Loucy (cell line): Measurements from ENCODE around the gene CCDC85B.

ENCODE experiments used
- EZH2phosphoT487 ChIP-seq: fragments of 200-600 bp; IDR thresholded peaks from 2 replicates; pipeline ENCODE4 v1.6.1; 2018; ENCODE audit warnings: antibody characterized with exemption, mild to moderate bottlenecking, moderate library complexity, borderline replicate concordance
- TF ChIP-seq, protein P1 (sequence below): fragments of 200-600 bp; sonication (generic); conservative IDR thresholded peaks from 2 replicates; pipeline ENCODE4 v1.5.1; 2014; ENCODE audit warnings: mild to moderate bottlenecking, antibody characterized with exemption, low read length

DNA sequence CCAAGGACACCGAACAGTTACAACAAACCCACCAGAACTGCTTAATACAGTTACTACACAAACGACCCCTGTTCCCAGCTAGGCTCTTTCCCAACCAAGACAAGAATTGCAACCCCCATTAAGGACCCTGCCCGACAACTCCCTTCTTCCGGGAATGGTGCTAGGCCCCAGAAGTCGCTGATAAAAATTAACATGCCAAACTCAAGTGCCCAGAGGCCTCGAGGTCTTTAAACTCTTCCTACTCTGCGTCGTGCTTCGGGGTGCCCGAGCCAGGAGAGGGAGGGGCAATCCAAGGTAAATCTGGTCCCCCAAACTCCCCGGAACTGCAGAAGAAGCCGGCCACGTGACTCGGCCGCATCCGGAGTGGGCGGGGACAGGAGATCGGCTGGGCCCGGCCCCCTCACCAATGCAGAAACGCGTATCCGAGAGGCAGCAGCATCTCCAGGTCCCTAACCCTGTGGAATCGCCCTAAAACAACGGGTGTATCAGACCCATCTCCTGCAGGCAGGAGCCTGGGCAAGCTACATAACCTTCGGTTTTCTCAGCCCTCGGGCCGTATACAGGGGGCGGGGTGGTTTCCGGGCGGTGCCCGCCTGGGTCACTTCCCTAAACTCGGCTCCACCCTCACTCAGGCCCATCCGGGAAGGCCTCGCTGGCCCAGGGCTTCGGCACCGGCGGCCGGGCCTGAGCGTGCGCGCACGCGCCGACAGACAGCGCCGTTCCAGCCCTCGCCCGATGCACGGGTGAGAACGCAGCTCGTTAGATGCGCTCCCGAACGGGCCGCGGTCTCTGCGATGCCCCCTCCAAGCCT is 33.6 kb upstream of the CCDC85B start:
- TF ChIP-seq, protein P1, sequence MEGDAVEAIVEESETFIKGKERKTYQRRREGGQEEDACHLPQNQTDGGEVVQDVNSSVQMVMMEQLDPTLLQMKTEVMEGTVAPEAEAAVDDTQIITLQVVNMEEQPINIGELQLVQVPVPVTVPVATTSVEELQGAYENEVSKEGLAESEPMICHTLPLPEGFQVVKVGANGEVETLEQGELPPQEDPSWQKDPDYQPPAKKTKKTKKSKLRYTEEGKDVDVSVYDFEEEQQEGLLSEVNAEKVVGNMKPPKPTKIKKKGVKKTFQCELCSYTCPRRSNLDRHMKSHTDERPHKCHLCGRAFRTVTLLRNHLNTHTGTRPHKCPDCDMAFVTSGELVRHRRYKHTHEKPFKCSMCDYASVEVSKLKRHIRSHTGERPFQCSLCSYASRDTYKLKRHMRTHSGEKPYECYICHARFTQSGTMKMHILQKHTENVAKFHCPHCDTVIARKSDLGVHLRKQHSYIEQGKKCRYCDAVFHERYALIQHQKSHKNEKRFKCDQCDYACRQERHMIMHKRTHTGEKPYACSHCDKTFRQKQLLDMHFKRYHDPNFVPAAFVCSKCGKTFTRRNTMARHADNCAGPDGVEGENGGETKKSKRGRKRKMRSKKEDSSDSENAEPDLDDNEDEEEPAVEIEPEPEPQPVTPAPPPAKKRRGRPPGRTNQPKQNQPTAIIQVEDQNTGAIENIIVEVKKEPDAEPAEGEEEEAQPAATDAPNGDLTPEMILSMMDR = no peak
- TF ChIP-seq EZH2phosphoT487 = no peak
